SU-DHL-6 (cell line): Measurements from ENCODE around the gene GSN.

Source experiments
- EZH2phosphoT487 ChIP-seq: fragments of 200-600 bp; sonication (generic), shearing (Covaris generic); conservative IDR thresholded peaks from 2 replicates; pipeline ENCODE4 v1.6.1; 2018; ENCODE audit warnings: mild to moderate bottlenecking, antibody characterized with exemption, low read length, moderate library complexity, mixed read lengths
- TF ChIP-seq, protein P1 (sequence below): fragments of 200-600 bp; sonication (generic); IDR thresholded peaks from one replicate; pipeline ENCODE4 v1.5.1; 2017; ENCODE audit warnings: antibody characterized with exemption, mild to moderate bottlenecking, low read length, moderate library complexity; ENCODE audit not compliant: insufficient read depth, poor library complexity, severe bottlenecking

DNA sequence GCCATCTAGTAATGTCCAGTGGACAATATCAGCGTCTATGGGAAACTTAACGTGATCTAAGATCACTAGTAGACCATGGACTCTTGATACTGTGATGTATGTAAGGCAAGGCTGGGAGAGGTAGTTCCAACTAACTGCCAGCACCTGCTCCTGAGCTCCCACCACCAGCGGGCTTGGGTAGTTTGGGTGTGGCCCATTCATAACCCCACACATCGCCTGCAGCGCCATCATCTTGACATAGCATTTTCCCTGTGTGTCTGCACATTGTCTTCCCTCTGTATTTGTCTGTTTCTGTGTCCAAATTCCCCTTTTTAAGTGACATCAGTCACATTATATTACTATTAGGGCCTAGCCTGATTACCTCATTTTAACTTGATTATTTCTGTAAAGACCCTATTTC is 28.1 kb upstream of the GSN start:
- TF ChIP-seq, protein P1, sequence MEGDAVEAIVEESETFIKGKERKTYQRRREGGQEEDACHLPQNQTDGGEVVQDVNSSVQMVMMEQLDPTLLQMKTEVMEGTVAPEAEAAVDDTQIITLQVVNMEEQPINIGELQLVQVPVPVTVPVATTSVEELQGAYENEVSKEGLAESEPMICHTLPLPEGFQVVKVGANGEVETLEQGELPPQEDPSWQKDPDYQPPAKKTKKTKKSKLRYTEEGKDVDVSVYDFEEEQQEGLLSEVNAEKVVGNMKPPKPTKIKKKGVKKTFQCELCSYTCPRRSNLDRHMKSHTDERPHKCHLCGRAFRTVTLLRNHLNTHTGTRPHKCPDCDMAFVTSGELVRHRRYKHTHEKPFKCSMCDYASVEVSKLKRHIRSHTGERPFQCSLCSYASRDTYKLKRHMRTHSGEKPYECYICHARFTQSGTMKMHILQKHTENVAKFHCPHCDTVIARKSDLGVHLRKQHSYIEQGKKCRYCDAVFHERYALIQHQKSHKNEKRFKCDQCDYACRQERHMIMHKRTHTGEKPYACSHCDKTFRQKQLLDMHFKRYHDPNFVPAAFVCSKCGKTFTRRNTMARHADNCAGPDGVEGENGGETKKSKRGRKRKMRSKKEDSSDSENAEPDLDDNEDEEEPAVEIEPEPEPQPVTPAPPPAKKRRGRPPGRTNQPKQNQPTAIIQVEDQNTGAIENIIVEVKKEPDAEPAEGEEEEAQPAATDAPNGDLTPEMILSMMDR: no peak
- no peak for TF ChIP-seq EZH2phosphoT487
